Measurements from ENCODE around the gene INSR.

DNA sequence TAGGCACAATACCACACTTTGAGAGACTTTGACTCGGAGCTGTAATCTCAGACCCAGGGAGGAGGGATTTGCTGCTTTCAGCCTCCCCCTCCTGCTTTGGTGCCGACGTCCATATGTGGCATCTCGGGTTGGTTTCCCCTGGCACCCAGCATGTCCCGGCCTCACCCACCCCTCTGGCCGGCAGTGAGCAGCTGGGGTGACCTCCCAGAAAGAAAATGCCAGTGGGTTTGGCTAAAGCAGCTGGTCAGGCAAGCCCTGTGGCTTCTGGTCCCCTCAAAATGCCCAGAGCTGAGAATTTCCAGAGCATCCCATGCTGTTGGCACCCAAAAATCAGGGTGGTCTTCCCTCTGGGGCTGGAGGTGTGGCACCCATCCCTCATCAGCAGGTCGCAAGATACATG is 34.1 kb downstream of the INSR start:
- no peak for TF ChIP-seq NFYB (IDR thresholded peaks at IDR 0.05; ENCODE audit: insufficient read depth, low read depth, low read length)
- TF ChIP-seq CTCF (IDR thresholded peaks at IDR 0.05 in 2 of 3, conservative IDR thresholded peaks at IDR 0.05 in 1 of 3; ENCODE audit: control insufficient read depth in 2 of 3, extremely low read depth in 1 of 3, insufficient read depth in 1 of 3, low read depth in 3 of 3, low read length in 3 of 3): no peak
- TF ChIP-seq MAX (IDR thresholded peaks at IDR 0.05; ENCODE audit: low read depth, low read length): no peak
- TF ChIP-seq SRF (IDR thresholded peaks at IDR 0.05; ENCODE audit: low read depth in 2 of 2, low read length in 2 of 2): no peak

Data from GM12878 (cell line).